Trophoblast cell (in vitro differentiated cells and primary cell): Measurements from ENCODE around the gene PDS5B.
A peak's percentile ranks its signal among the peaks of the same experiment; 100 is the strongest.
"Not testable (repeated sequence)": the region's sequence is repeated elsewhere in the genome, so short reads cannot be mapped to it uniquely, and the experiment has no call there.

Experiments
- DNase-seq, 2 donors: peaks; one replicate each; pipeline ENCODE4 v3.0.0-alpha.2; 2016
- H2AFZ ChIP-seq: 2 replicates; pipeline ENCODE4 v1.6.1; 2013; ENCODE audit warnings: low read length, moderate library complexity, mild to moderate bottlenecking; ENCODE audit not compliant: insufficient read depth, poor library complexity
- H2AK5ac ChIP-seq: 2 replicates; pipeline ENCODE4 v1.6.1; 2013; ENCODE audit warnings: mild to moderate bottlenecking, low read length
- H2BK120ac ChIP-seq: 2 replicates; pipeline ENCODE4 v1.6.1; 2013; ENCODE audit warnings: low read length, mild to moderate bottlenecking, moderate library complexity; ENCODE audit not compliant: insufficient read depth, poor library complexity
- H2BK12ac ChIP-seq: 2 replicates; pipeline ENCODE4 v1.6.1; 2013; ENCODE audit warnings: mild to moderate bottlenecking, low read length, moderate library complexity
- H2BK5ac ChIP-seq: 2 replicates; pipeline ENCODE4 v1.6.1; 2013; ENCODE audit warnings: low read length, low read depth, moderate library complexity, mild to moderate bottlenecking; ENCODE audit not compliant: poor library complexity
- H3K14ac ChIP-seq: 2 replicates; pipeline ENCODE4 v1.6.1; 2013; ENCODE audit warnings: mild to moderate bottlenecking, low read length
- H3K18ac ChIP-seq: 2 replicates; pipeline ENCODE4 v1.6.1; 2013; ENCODE audit warnings: mild to moderate bottlenecking, low read length
- H3K23ac ChIP-seq: 2 replicates; pipeline ENCODE4 v1.6.1; 2013; ENCODE audit warnings: low read length
- H3K27ac ChIP-seq: 2 replicates; pipeline ENCODE4 v1.5.1; 2013; ENCODE audit warnings: low read depth, mild to moderate bottlenecking, inconsistent platforms, low read length, moderate library complexity
- H3K27me3 ChIP-seq: 2 replicates; pipeline ENCODE4 v1.6.1; 2013; ENCODE audit warnings: inconsistent platforms, mild to moderate bottlenecking, low read length, moderate library complexity; ENCODE audit not compliant: insufficient read depth
- H3K36me3 ChIP-seq, 2 experiments: 1 replicate in 1 of 2; 2 replicates in 1 of 2; pipeline ENCODE4 v1.6.1; 2013; ENCODE audit warnings: low read length in 2 of 2, mild to moderate bottlenecking in 2 of 2, moderate library complexity in 1 of 2; ENCODE audit not compliant: insufficient read depth in 2 of 2, control insufficient read depth in 1 of 2
- H3K4ac ChIP-seq: 2 replicates; pipeline ENCODE4 v1.6.1; 2013; ENCODE audit warnings: low read depth, mild to moderate bottlenecking, low read length, moderate library complexity
- H3K4me1 ChIP-seq, 2 experiments: 1 replicate in 1 of 2; 2 replicates in 1 of 2; pipeline ENCODE4 v1.6.1; 2013; ENCODE audit warnings: low read length in 2 of 2, mild to moderate bottlenecking in 2 of 2, moderate library complexity in 1 of 2; ENCODE audit not compliant: insufficient read depth in 2 of 2, control insufficient read depth in 1 of 2
- H3K4me2 ChIP-seq: 2 replicates; pipeline ENCODE4 v1.6.1; 2013; ENCODE audit warnings: inconsistent platforms, mild to moderate bottlenecking, low read length, moderate library complexity
- H3K4me3 ChIP-seq: 2 replicates; pipeline ENCODE4 v1.5.1; 2013; ENCODE audit warnings: mild to moderate bottlenecking, low read depth, low read length, inconsistent platforms
- H3K79me1 ChIP-seq: one replicate; pipeline ENCODE4 v1.6.1; 2013; ENCODE audit warnings: low read length
- H3K79me2 ChIP-seq: 2 replicates; pipeline ENCODE4 v1.6.1; 2013; ENCODE audit warnings: low read length, mild to moderate bottlenecking; ENCODE audit not compliant: control insufficient read depth, insufficient read depth, poor library complexity
- H3K9ac ChIP-seq: 2 replicates; pipeline ENCODE4 v1.6.1; 2013; ENCODE audit warnings: mild to moderate bottlenecking, low read length
- H3K9me3 ChIP-seq: 2 replicates; pipeline ENCODE4 v1.6.1; 2013; ENCODE audit warnings: low read depth, mild to moderate bottlenecking, control low read depth, inconsistent platforms, low read length; ENCODE audit not compliant: insufficient read depth
- H4K12ac ChIP-seq: 2 replicates; pipeline ENCODE4 v1.6.1; 2013; ENCODE audit warnings: low read depth, mild to moderate bottlenecking, low read length, moderate library complexity
- H4K8ac ChIP-seq: 2 replicates; pipeline ENCODE4 v1.6.1; 2013; ENCODE audit warnings: low read depth, mild to moderate bottlenecking, low read length, moderate library complexity
- H4K91ac ChIP-seq: one replicate; pipeline ENCODE4 v1.6.1; 2013; ENCODE audit warnings: low read depth, mild to moderate bottlenecking, low read length, moderate library complexity
- WGBS: extraction: QIAGEN DNeasy Blood & Tissue Kit; methylation state at CpG from one replicate; pipeline ENCODE4 v1.1.7; 2013; ENCODE audit warnings: missing lambda C conversion rate; ENCODE audit not compliant: insufficient read length, insufficient coverage; ENCODE audit errors: extremely low coverage; 5-methylcytosine and 5-hydroxymethylcytosine counted together

Gene PDS5B

GRCh38 chr13:32723987-32724386, 137.7 kb downstream of the PDS5B start:
- H4K91ac ChIP-seq, result no peak overlapping the region
- no peak overlapping the region for H4K12ac ChIP-seq
- no peak overlapping the region for H3K4ac ChIP-seq
- no peak overlapping the region for H2AFZ ChIP-seq
- no peaks in the 10 kb centered on the region for H3K4me1 ChIP-seq
- no peaks in the 10 kb centered on the region for H3K79me2 ChIP-seq
- WGBS, result no CpG with 5 or more reads among the region's 3 CpGs
- no peak overlapping the region for H2AK5ac ChIP-seq
- no peak overlapping the region for H3K27ac ChIP-seq
- no peak overlapping the region for H2BK12ac ChIP-seq
- no peak overlapping the region for H3K14ac ChIP-seq
- peaks cover 9% of the 10 kb centered on the region for H3K9me3 ChIP-seq
- H3K23ac ChIP-seq, result no peak overlapping the region
- no peak overlapping the region for H4K8ac ChIP-seq
- no peak overlapping the region for H3K9ac ChIP-seq
- no peak for DNase-seq
- H3K4me3 ChIP-seq, result no peak overlapping the region
- no peak overlapping the region for H2BK5ac ChIP-seq
- H2BK120ac ChIP-seq, result no peak overlapping the region
- no peaks in the 10 kb centered on the region for H3K27me3 ChIP-seq
- peaks cover 2 to 16% of the 10 kb centered on the region in 2 experiments for H3K36me3 ChIP-seq
- no peaks in the 10 kb centered on the region for H3K79me1 ChIP-seq
- H3K4me2 ChIP-seq, result no peak overlapping the region
- H3K18ac ChIP-seq, result no peak overlapping the region

GRCh38 chr13:32726374-32727037, 140.3 kb downstream of the PDS5B start:
- H3K14ac ChIP-seq, result no peak overlapping the region
- no peak overlapping the region for H3K4ac ChIP-seq
- H3K9ac ChIP-seq, result no peak overlapping the region
- H3K36me3 ChIP-seq, result peaks cover 2 to 6% of the 10 kb centered on the region in 2 experiments
- H3K23ac ChIP-seq, result no peak overlapping the region
- no peak overlapping the region for H3K4me2 ChIP-seq
- H2BK12ac ChIP-seq, result no peak overlapping the region
- H3K79me1 ChIP-seq, result no peaks in the 10 kb centered on the region
- no peak overlapping the region for H3K27ac ChIP-seq
- no peaks in the 10 kb centered on the region for H3K27me3 ChIP-seq
- whole genome bisulfite sequencing, result no CpG with 5 or more reads among the region's 4 CpGs
- H3K9me3 ChIP-seq, result peaks cover 3% of the 10 kb centered on the region
- H3K4me1 ChIP-seq, result no peaks in the 10 kb centered on the region
- DNase-seq, result peak in 1 of 2 donors; percentile 7
- no peak overlapping the region for H2BK5ac ChIP-seq
- no peak overlapping the region for H3K4me3 ChIP-seq
- H3K18ac ChIP-seq, result no peak overlapping the region
- no peak overlapping the region for H4K91ac ChIP-seq
- no peak overlapping the region for H2AK5ac ChIP-seq
- H2BK120ac ChIP-seq, result no peak overlapping the region
- no peak overlapping the region for H2AFZ ChIP-seq
- H4K8ac ChIP-seq, result no peak overlapping the region
- no peak overlapping the region for H4K12ac ChIP-seq
- H3K79me2 ChIP-seq, result no peaks in the 10 kb centered on the region

- no peak overlapping the region for H2AFZ ChIP-seq
- no peak overlapping the region for H3K18ac ChIP-seq
- H3K9ac ChIP-seq, result no peak overlapping the region
- peaks cover 0 to 3% of the 10 kb centered on the region in 2 experiments for H3K36me3 ChIP-seq
- H4K12ac ChIP-seq, result no peak overlapping the region
- WGBS, result no CpG with 5 or more reads among the region's 3 CpGs
- no peak overlapping the region for H2AK5ac ChIP-seq
- H2BK12ac ChIP-seq, result no peak overlapping the region
- H3K27me3 ChIP-seq, result no peaks in the 10 kb centered on the region
- no peak overlapping the region for H4K91ac ChIP-seq
- H3K4ac ChIP-seq, result no peak overlapping the region
- no peaks in the 10 kb centered on the region for H3K9me3 ChIP-seq
- DNase-seq, result no peak
- H3K4me2 ChIP-seq, result no peak overlapping the region
- no peak overlapping the region for H3K14ac ChIP-seq
- H2BK5ac ChIP-seq, result no peak overlapping the region
- no peaks in the 10 kb centered on the region for H3K79me2 ChIP-seq
- no peak overlapping the region for H2BK120ac ChIP-seq
- H4K8ac ChIP-seq, result no peak overlapping the region
- no peaks in the 10 kb centered on the region for H3K4me1 ChIP-seq
- H3K79me1 ChIP-seq, result no peaks in the 10 kb centered on the region
- no peak overlapping the region for H3K27ac ChIP-seq
- H3K23ac ChIP-seq, result no peak overlapping the region
- H3K4me3 ChIP-seq, result no peak overlapping the region
Measured at GRCh38 chr13:32728327-32728726, 142.1 kb downstream of the PDS5B start.

- not testable (repeated sequence) for H3K79me2 ChIP-seq, H3K23ac ChIP-seq, H4K91ac ChIP-seq, H3K79me1 ChIP-seq, H3K36me3 ChIP-seq, H3K18ac ChIP-seq, H2BK5ac ChIP-seq, H4K12ac ChIP-seq, H3K27ac ChIP-seq, H3K4me2 ChIP-seq, H3K4ac ChIP-seq, H3K4me3 ChIP-seq, H4K8ac ChIP-seq, H3K27me3 ChIP-seq, H3K9me3 ChIP-seq, H3K9ac ChIP-seq, H2AFZ ChIP-seq, DNase-seq, H3K14ac ChIP-seq, H2BK12ac ChIP-seq, H2BK120ac ChIP-seq, H3K4me1 ChIP-seq, H2AK5ac ChIP-seq
Measured at GRCh38 chr13:32729097-32729496, 142.8 kb downstream of the PDS5B start.
